ENCODE data around the gene SLC4A4. TPM values are rescaled to one million over a fixed set of nuclear protein-coding genes. Genes with fewer than 3 reads are reported as not detected.
A peak's percentile ranks its signal among the peaks of the same experiment; 100 is the strongest.

SLC4A4 gene
- total and polyA plus RNA-seq, 2 of the 8 experiments (the other 6 are each of a cell fraction or from before 2014, with no cell fraction given): 0.67 to 2.8 TPM

GRCh38 chr4:71456841-71457240 is 118.0 kb downstream of the SLC4A4 start:
- Histone ChIP-seq H4K5ac (ENCODE audit: insufficient read length, low read depth, low read length) (no peak overlapping the region), H4K8ac (ENCODE audit: extremely low read depth, insufficient read depth, low read length) (no peak overlapping the region), H3K23me2 (ENCODE audit: low read depth, low read length) (no peaks in the 10 kb centered on the region), H3K23ac (ENCODE audit: insufficient read length) (no peak overlapping the region), H2AFZ (ENCODE audit: low read length) (0 out of 2 replicates have a peak overlapping the region, but pooled peaks have one; percentile 1), H2BK20ac (ENCODE audit: low read length) (no peak overlapping the region), H3K4me3 (ENCODE audit: extremely low read depth in 1 of 4, insufficient read depth in 2 of 4, low read depth in 3 of 4, low read length in 4 of 4) (no peak overlapping the region), H2BK15ac (ENCODE audit: low read length) (no peak overlapping the region), H3K56ac (replicated peaks; ENCODE audit: insufficient read length, low read depth, low read length) (no peak overlapping the region), H2BK12ac (ENCODE audit: low read depth, low read length) (no peak overlapping the region), H3K14ac (ENCODE audit: insufficient read length) (no peak overlapping the region), H3K9me3 (ENCODE audit: insufficient read depth in 2 of 2, low read depth in 1 of 2, low read length in 1 of 2) (no peaks in the 10 kb centered on the region), H2AK5ac (ENCODE audit: low read depth, low read length) (no peak overlapping the region), H2BK120ac (replicated peaks; ENCODE audit: low read depth, low read length) (no peak overlapping the region), H3K27me3 (replicated peaks in 1 of 4; ENCODE audit: control insufficient read depth in 3 of 4, extremely low read depth in 1 of 4, insufficient read depth in 3 of 4, low read length in 3 of 4) (no peaks in the 10 kb centered on the region), H3K4me2 (ENCODE audit: insufficient read depth in 1 of 2, low read depth in 2 of 2, low read length in 2 of 2) (no peak overlapping the region), H3K27ac (ENCODE audit: low read depth, low read length) (no peak overlapping the region), H3K9ac (replicated peaks in 1 of 4; ENCODE audit: extremely low read depth in 1 of 4, low read depth in 3 of 4, low read length in 3 of 4) (no peak overlapping the region), H4K91ac (replicated peaks; ENCODE audit: insufficient read length, low read length) (no peak overlapping the region), H3K79me1 (ENCODE audit: low read depth, low read length) (no peaks in the 10 kb centered on the region), H2BK5ac (ENCODE audit: low read depth, low read length) (no peak overlapping the region), H3K18ac (ENCODE audit: extremely low read depth, low read length) (no peak overlapping the region), H3K4ac (replicated peaks; ENCODE audit: insufficient read length, low read depth, low read length) (no peak overlapping the region), H4K20me1 (replicated peaks in 1 of 2; ENCODE audit: control insufficient read depth in 1 of 2, insufficient read depth in 2 of 2, low read length in 2 of 2) (no peaks in the 10 kb centered on the region), H3K79me2 (ENCODE audit: control insufficient read depth in 1 of 2, insufficient read depth in 2 of 2, low read length in 2 of 2) (no peaks in the 10 kb centered on the region), H3K36me3 (ENCODE audit: control insufficient read depth in 2 of 4, insufficient read depth in 4 of 4, low read length in 3 of 4) (no peaks in the 10 kb centered on the region), H3K4me1 (replicated peaks in 1 of 4; ENCODE audit: control insufficient read depth in 3 of 4, insufficient read depth in 4 of 4, low read length in 3 of 4) (no peaks in the 10 kb centered on the region)
- no peak for TF ChIP-seq NANOG (IDR thresholded peaks at IDR 0.05; ENCODE audit: insufficient read depth, low read depth, low read length, poor library complexity, severe bottlenecking)
- no peak for TF ChIP-seq SP4 (IDR thresholded peaks at IDR 0.05; ENCODE audit: low read length)
- TF ChIP-seq CEBPB (IDR thresholded peaks at IDR 0.05; ENCODE audit: low read depth, low read length): no peak
- no peak for TF ChIP-seq BACH1 (IDR thresholded peaks at IDR 0.05; ENCODE audit: low read length)
- TF ChIP-seq POU5F1 (IDR thresholded peaks at IDR 0.05; ENCODE audit: low read depth, low read length): no peak
- TF ChIP-seq USF2 (IDR thresholded peaks at IDR 0.05; ENCODE audit: low read length): no peak
- no peak for TF ChIP-seq KDM1A (IDR thresholded peaks at IDR 0.05; ENCODE audit: borderline replicate concordance, low read length)
- TF ChIP-seq MAX (IDR thresholded peaks at IDR 0.05): no peak
- TF ChIP-seq RAD21 (IDR thresholded peaks at IDR 0.05 in 1 of 2, conservative IDR thresholded peaks at IDR 0.05 in 1 of 2; ENCODE audit: low read depth in 2 of 2, low read length in 2 of 2): no peak
- TF ChIP-seq CREB1 (IDR thresholded peaks at IDR 0.05): no peak
- no peak for TF ChIP-seq EGR1 (IDR thresholded peaks at IDR 0.05; ENCODE audit: borderline replicate concordance, low read depth, low read length)
- TF ChIP-seq CBX5 (IDR thresholded peaks at IDR 0.05; ENCODE audit: low read depth, low read length): no peak
- TF ChIP-seq TCF12 (IDR thresholded peaks at IDR 0.05; ENCODE audit: low read depth, low read length): no peak
- no peak for TF ChIP-seq JUND (IDR thresholded peaks at IDR 0.05; ENCODE audit: low read length)
- POLR2A ChIA-PET (ENCODE audit: partially characterized antibody): no interaction called here
- DNase-seq (ENCODE audit: low read depth in 1 of 2, low spot score in 2 of 2) (no peak), FAIRE-seq (no peak)
- CTCF ChIA-PET (ENCODE audit: partially characterized antibody): interaction anchor here (0.7 kb wide), 1 partner anchor 178 kb away, joined by 3 read pairs; no protein-coding TSS in a partner anchor
- 73% methylated on average over 1 of the region's 1 CpG; no CpG with 5 or more reads in 1 of the 2 experiments for WGBS, 2 experiments (ENCODE audit: extremely low coverage in 1 of 2, insufficient coverage in 1 of 2, insufficient read length in 1 of 2, insufficient replicate concordance in 2 of 2, low coverage in 1 of 2, low lambda C conversion rate in 2 of 2, missing lambda C conversion rate in 1 of 2)

All from H1 (cell line).